ENCODE measurements around the gene GBGT1. TPM values are rescaled to one million over a fixed set of nuclear protein-coding genes. Genes with fewer than 3 reads are reported as not detected.

The GBGT1 gene
- total and polyA plus RNA-seq, 2 experiments from 2014 or later, result 3.7 to 22.4 TPM

DNA sequence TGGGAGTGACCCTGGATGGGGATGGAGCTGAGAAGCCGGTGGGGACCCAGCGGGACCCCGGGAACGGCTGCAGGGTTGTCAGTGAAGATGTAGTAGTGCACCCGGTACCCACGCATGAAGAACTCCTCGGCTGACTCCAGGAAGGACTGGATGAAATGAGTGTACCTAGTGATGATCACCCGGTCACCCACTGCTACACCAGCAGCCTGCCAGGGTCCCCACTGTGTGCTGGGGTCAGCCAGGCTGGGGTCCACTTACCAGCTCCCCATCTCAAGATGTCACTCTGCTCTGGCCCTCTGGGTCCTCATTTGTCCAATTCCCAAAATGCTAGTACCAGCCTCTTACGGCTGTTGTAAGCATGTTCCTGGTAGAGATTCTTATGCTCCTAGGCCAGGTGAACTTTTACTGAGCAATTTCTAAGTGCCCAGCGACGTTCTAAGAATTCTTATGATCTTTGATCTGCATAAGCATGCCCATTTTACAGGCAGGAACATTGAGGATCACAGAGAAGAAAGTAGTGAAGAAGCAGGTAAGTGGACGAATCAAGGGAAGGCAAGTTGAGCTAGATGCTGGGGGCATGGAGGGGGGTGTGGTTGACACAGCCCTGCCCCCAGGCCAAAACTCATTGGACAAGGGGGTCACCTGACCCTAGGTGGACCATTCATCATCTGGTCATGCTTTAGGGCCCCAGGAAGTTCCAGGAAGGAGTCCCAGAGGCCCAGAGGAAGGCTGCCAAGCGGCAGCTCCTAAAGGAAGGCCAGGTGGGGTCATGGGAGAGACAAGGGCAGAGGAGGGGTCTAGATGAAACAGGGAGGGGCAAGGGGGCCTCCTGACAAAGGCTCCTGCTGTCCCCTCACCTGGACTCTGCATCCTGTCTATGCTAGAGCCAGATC is 9.4 kb downstream of the GBGT1 start:
- Mint-ChIP-seq H3K27ac (no peak overlapping the region), H3K9me3 (no peaks in the 10 kb centered on the region), H3K36me3 (ENCODE audit: low read depth) (peaks cover 9% of the 10 kb centered on the region; the same call in 2 of the 3 replicates), H3K4me3 (no peak overlapping the region; the same call in 2 of the 3 replicates), H3K4me1 (no peaks in the 10 kb centered on the region; the same call in 2 of the 3 replicates), H3K27me3 (ENCODE audit: insufficient read depth, low read depth, poor library complexity) (peaks cover 8% of the 10 kb centered on the region)
- Histone ChIP-seq H3K9me2 (ENCODE audit: insufficient read depth) (no peaks in the 10 kb centered on the region), H4K20me1 (replicated peaks; ENCODE audit: insufficient read depth) (no peaks in the 10 kb centered on the region; the same call in 1 of the 2 replicates), H3K27ac (ENCODE audit: low read depth) (no peak overlapping the region), H3K4me3 (no peak overlapping the region), H3K27me3 (ENCODE audit: insufficient read depth) (no peaks in the 10 kb centered on the region), H3K4me1 (ENCODE audit: insufficient read depth) (no peaks in the 10 kb centered on the region), H3F3A (replicated peaks; ENCODE audit: low read depth) (no peaks in the 10 kb centered on the region), H3K79me2 (replicated peaks; ENCODE audit: insufficient read depth) (no peaks in the 10 kb centered on the region), H3K4me2 (no peak overlapping the region), H3K36me3 (ENCODE audit: insufficient read depth) (no peaks in the 10 kb centered on the region), H2AFZ (no peak overlapping the region)
- ATAC-seq (no peak), DNase-seq (ENCODE audit: low spot score) (no peak)
- TF ChIP-seq STAT1 (IDR thresholded peaks at IDR 0.05; ENCODE audit: unreplicated experiment) (no peak), ZNF331 (CRISPR knock-in tag; IDR thresholded peaks at IDR 0.05; ENCODE audit: low read depth) (no peak), EZH2 (IDR thresholded peaks at IDR 0.05; ENCODE audit: low read depth, unreplicated experiment) (no peak), NANOG (IDR thresholded peaks at IDR 0.05; ENCODE audit: borderline replicate concordance) (no peak), EZH2phosphoT487 (IDR thresholded peaks at IDR 0.05; ENCODE audit: unreplicated experiment) (no peak), ZNF114 (CRISPR knock-in tag; IDR thresholded peaks at IDR 0.05) (no peak), JUNB (IDR thresholded peaks at IDR 0.05; ENCODE audit: unreplicated experiment) (no peak), CREB1 (CRISPR knock-in tag; IDR thresholded peaks at IDR 0.05; ENCODE audit: low read depth) (no peak), POLR2AphosphoS5 (IDR thresholded peaks at IDR 0.05; ENCODE audit: low read depth) (no peak)
- TF ChIP-seq, protein P1, sequence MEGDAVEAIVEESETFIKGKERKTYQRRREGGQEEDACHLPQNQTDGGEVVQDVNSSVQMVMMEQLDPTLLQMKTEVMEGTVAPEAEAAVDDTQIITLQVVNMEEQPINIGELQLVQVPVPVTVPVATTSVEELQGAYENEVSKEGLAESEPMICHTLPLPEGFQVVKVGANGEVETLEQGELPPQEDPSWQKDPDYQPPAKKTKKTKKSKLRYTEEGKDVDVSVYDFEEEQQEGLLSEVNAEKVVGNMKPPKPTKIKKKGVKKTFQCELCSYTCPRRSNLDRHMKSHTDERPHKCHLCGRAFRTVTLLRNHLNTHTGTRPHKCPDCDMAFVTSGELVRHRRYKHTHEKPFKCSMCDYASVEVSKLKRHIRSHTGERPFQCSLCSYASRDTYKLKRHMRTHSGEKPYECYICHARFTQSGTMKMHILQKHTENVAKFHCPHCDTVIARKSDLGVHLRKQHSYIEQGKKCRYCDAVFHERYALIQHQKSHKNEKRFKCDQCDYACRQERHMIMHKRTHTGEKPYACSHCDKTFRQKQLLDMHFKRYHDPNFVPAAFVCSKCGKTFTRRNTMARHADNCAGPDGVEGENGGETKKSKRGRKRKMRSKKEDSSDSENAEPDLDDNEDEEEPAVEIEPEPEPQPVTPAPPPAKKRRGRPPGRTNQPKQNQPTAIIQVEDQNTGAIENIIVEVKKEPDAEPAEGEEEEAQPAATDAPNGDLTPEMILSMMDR (conservative IDR thresholded peaks at IDR 0.05; ENCODE audit: low read depth in 2 of 2), result no peak
- TF ChIP-seq, protein P2, sequence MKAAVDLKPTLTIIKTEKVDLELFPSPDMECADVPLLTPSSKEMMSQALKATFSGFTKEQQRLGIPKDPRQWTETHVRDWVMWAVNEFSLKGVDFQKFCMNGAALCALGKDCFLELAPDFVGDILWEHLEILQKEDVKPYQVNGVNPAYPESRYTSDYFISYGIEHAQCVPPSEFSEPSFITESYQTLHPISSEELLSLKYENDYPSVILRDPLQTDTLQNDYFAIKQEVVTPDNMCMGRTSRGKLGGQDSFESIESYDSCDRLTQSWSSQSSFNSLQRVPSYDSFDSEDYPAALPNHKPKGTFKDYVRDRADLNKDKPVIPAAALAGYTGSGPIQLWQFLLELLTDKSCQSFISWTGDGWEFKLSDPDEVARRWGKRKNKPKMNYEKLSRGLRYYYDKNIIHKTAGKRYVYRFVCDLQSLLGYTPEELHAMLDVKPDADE (IDR thresholded peaks at IDR 0.05), result no peak
- TF ChIP-seq, protein P3, sequence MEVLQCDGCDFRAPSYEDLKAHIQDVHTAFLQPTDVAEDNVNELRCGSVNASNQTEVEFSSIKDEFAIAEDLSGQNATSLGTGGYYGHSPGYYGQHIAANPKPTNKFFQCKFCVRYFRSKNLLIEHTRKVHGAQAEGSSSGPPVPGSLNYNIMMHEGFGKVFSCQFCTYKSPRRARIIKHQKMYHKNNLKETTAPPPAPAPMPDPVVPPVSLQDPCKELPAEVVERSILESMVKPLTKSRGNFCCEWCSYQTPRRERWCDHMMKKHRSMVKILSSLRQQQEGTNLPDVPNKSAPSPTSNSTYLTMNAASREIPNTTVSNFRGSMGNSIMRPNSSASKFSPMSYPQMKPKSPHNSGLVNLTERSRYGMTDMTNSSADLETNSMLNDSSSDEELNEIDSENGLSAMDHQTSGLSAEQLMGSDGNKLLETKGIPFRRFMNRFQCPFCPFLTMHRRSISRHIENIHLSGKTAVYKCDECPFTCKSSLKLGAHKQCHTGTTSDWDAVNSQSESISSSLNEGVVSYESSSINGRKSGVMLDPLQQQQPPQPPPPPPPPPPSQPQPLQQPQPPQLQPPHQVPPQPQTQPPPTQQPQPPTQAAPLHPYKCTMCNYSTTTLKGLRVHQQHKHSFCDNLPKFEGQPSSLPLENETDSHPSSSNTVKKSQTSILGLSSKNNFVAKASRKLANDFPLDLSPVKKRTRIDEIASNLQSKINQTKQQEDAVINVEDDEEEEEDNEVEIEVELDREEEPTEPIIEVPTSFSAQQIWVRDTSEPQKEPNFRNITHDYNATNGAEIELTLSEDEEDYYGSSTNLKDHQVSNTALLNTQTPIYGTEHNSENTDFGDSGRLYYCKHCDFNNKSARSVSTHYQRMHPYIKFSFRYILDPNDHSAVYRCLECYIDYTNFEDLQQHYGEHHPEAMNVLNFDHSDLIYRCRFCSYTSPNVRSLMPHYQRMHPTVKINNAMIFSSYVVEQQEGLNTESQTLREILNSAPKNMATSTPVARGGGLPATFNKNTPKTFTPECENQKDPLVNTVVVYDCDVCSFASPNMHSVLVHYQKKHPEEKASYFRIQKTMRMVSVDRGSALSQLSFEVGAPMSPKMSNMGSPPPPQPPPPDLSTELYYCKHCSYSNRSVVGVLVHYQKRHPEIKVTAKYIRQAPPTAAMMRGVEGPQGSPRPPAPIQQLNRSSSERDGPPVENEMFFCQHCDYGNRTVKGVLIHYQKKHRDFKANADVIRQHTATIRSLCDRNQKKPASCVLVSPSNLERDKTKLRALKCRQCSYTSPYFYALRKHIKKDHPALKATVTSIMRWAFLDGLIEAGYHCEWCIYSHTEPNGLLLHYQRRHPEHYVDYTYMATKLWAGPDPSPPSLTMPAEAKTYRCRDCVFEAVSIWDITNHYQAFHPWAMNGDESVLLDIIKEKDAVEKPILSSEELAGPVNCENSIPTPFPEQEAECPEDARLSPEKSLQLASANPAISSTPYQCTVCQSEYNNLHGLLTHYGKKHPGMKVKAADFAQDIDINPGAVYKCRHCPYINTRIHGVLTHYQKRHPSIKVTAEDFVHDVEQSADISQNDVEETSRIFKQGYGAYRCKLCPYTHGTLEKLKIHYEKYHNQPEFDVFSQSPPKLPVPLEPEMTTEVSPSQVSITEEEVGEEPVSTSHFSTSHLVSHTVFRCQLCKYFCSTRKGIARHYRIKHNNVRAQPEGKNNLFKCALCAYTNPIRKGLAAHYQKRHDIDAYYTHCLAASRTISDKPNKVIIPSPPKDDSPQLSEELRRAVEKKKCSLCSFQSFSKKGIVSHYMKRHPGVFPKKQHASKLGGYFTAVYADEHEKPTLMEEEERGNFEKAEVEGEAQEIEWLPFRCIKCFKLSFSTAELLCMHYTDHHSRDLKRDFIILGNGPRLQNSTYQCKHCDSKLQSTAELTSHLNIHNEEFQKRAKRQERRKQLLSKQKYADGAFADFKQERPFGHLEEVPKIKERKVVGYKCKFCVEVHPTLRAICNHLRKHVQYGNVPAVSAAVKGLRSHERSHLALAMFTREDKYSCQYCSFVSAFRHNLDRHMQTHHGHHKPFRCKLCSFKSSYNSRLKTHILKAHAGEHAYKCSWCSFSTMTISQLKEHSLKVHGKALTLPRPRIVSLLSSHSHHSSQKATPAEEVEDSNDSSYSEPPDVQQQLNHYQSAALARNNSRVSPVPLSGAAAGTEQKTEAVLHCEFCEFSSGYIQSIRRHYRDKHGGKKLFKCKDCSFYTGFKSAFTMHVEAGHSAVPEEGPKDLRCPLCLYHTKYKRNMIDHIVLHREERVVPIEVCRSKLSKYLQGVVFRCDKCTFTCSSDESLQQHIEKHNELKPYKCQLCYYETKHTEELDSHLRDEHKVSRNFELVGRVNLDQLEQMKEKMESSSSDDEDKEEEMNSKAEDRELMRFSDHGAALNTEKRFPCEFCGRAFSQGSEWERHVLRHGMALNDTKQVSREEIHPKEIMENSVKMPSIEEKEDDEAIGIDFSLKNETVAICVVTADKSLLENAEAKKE (CRISPR knock-in tag; IDR thresholded peaks at IDR 0.05), result no peak
- TF ChIP-seq, protein P4, sequence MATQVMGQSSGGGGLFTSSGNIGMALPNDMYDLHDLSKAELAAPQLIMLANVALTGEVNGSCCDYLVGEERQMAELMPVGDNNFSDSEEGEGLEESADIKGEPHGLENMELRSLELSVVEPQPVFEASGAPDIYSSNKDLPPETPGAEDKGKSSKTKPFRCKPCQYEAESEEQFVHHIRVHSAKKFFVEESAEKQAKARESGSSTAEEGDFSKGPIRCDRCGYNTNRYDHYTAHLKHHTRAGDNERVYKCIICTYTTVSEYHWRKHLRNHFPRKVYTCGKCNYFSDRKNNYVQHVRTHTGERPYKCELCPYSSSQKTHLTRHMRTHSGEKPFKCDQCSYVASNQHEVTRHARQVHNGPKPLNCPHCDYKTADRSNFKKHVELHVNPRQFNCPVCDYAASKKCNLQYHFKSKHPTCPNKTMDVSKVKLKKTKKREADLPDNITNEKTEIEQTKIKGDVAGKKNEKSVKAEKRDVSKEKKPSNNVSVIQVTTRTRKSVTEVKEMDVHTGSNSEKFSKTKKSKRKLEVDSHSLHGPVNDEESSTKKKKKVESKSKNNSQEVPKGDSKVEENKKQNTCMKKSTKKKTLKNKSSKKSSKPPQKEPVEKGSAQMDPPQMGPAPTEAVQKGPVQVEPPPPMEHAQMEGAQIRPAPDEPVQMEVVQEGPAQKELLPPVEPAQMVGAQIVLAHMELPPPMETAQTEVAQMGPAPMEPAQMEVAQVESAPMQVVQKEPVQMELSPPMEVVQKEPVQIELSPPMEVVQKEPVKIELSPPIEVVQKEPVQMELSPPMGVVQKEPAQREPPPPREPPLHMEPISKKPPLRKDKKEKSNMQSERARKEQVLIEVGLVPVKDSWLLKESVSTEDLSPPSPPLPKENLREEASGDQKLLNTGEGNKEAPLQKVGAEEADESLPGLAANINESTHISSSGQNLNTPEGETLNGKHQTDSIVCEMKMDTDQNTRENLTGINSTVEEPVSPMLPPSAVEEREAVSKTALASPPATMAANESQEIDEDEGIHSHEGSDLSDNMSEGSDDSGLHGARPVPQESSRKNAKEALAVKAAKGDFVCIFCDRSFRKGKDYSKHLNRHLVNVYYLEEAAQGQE (IDR thresholded peaks at IDR 0.05; ENCODE audit: unreplicated experiment), result no peak

All from GM23338 (cell line).